K562 (cell line): Measurements from ENCODE around the gene CDYL2. TPM values are rescaled to one million over a fixed set of nuclear protein-coding genes. Genes with fewer than 3 reads are reported as not detected.

Experiments
- ATAC-seq: fragments of 200-7000 bp; cut with Tn5 transposase; 3 replicates; pipeline ENCODE4 v1.9.1; 2020; ENCODE audit warnings: moderate library complexity
- BruUV-seq: library from RNA; stranded (reverse); fragments of 400-500 nt; replicated peaks from 2 replicates; lab custom pipeline; 2021; lab: Mats Ljungman, UMichigan
- CTCF ChIA-PET: fragments of 300-600 bp; formaldehyde crosslinking; extraction: SDS; loops from one replicate; lab custom pipeline; 2021; ENCODE audit warnings: low intra/inter-chr PET ratio; lab: Yijun Ruan, JAX
- POLR2A ChIA-PET: fragments of 300-600, 350-650 bp; sonication (Branson Sonifier 250); formaldehyde crosslinking; extraction: SDS; loops from one replicate; lab custom pipeline; 2021; ENCODE audit warnings: antibody characterized with exemption, inconsistent platforms; lab: Yijun Ruan, JAX
- DNase-seq, 4 experiments: peaks; one replicate each; pipeline versions ENCODE4 v3.0.0 to v3.0.0-alpha.2; 2011 to 2018; ENCODE audit warnings: low spot score in 3 of 4, mixed read lengths in 3 of 4; ENCODE audit errors: extremely low read depth in 1 of 4
- FAIRE-seq: peaks from 2 replicates; lab custom pipeline; 2011; peaks lifted over from hg19 to GRCh38; lab: Jason Lieb, UNC
- H2AFZ ChIP-seq: 2 replicates; pipeline ENCODE4 v1.6.0; 2011; ENCODE audit warnings: low read depth, low read length, control low read depth, inconsistent platforms
- H3K27ac ChIP-seq: fragments of 200-600 bp; 3 replicates; pipeline ENCODE4 v1.8.0; 2011; ENCODE audit warnings: low read depth, mild to moderate bottlenecking, control low read depth, inconsistent platforms, low read length, moderate library complexity, mixed read lengths; ENCODE audit errors: extremely low read depth
- H3K27me3 ChIP-seq, 2 experiments: fragments of 300-600 bp in 1 of 2; 2 replicates in 1 of 2; 3 replicates in 1 of 2; pipeline versions ENCODE4 v1.6.0 to v1.8.0; 2011; ENCODE audit warnings: inconsistent platforms in 2 of 2, low read length in 2 of 2, mild to moderate bottlenecking in 1 of 2, mixed read lengths in 1 of 2, moderate library complexity in 1 of 2; ENCODE audit not compliant: control insufficient read depth in 2 of 2, insufficient read depth in 2 of 2
- H3K36me3 ChIP-seq: fragments of 300-600 bp; 3 replicates; pipeline ENCODE4 v1.8.0; 2011; ENCODE audit warnings: mild to moderate bottlenecking, low read length, inconsistent platforms; ENCODE audit not compliant: control insufficient read depth, insufficient read depth
- H3K4me1 ChIP-seq, 2 experiments: fragments of 200-600 bp in 1 of 2; replicated peaks in 1 of 2; 2 replicates in 1 of 2; 3 replicates in 1 of 2; pipeline versions ENCODE4 v1.5.1 to v1.8.0; 2011; ENCODE audit warnings: inconsistent platforms in 2 of 2, low read length in 2 of 2, mild to moderate bottlenecking in 1 of 2, mixed read lengths in 1 of 2, moderate library complexity in 1 of 2; ENCODE audit not compliant: control insufficient read depth in 2 of 2, insufficient read depth in 2 of 2
- H3K4me2 ChIP-seq: 2 replicates; pipeline ENCODE4 v1.6.1; 2011; ENCODE audit warnings: low read length, control low read depth, inconsistent platforms, mixed read lengths; ENCODE audit not compliant: insufficient read depth
- H3K4me3 ChIP-seq: fragments of 200-600 bp; sonication (generic), shearing (Covaris generic); 2 replicates; pipeline ENCODE4 v1.5.1; 2016; ENCODE audit warnings: control low read depth, inconsistent platforms
- H3K79me2 ChIP-seq: fragments of 200-600 bp; 3 replicates; pipeline ENCODE4 v1.8.0; 2011; ENCODE audit warnings: low read length, inconsistent platforms; ENCODE audit not compliant: control insufficient read depth, insufficient read depth
- H3K9ac ChIP-seq, 2 experiments: 2 replicates each; pipeline versions ENCODE4 v1.6.0 to v1.6.1; 2011; ENCODE audit warnings: low read depth in 2 of 2, low read length in 2 of 2, control low read depth in 1 of 2, inconsistent platforms in 1 of 2, mild to moderate bottlenecking in 1 of 2, mixed read lengths in 1 of 2; ENCODE audit not compliant: insufficient read depth in 1 of 2
- H3K9me1 ChIP-seq: one replicate; pipeline ENCODE4 v1.6.0; 2011; ENCODE audit warnings: inconsistent platforms, mild to moderate bottlenecking, low read length, moderate library complexity; ENCODE audit not compliant: control insufficient read depth, insufficient read depth
- H3K9me3 ChIP-seq: replicated peaks from 2 replicates; pipeline ENCODE4 v1.5.1; 2011; ENCODE audit warnings: low read depth, low read length, inconsistent platforms; ENCODE audit not compliant: control insufficient read depth, insufficient read depth
- H4K20me1 ChIP-seq: replicated peaks from 2 replicates; pipeline ENCODE4 v1.6.1; 2011; ENCODE audit warnings: low read length, inconsistent platforms, mixed read lengths; ENCODE audit not compliant: control insufficient read depth, insufficient read depth
- CEBPB ChIP-seq: fragments of 450-650 bp; IDR thresholded peaks from 2 replicates; pipeline ENCODE4 v1.6.1; 2016; ENCODE audit warnings: missing genetic modification characterization, missing compliant biosample characterization
- PYGO2 ChIP-seq: fragments of 450-650 bp; IDR thresholded peaks from 2 replicates; pipeline ENCODE4 v1.6.1; 2016; ENCODE audit warnings: mild to moderate bottlenecking, missing genetic modification characterization, moderate library complexity, missing compliant biosample characterization
- SMARCC2 ChIP-seq: fragments of 450-650 bp; IDR thresholded peaks from 2 replicates; pipeline ENCODE4 v1.6.1; 2017; ENCODE audit warnings: antibody characterized with exemption, moderate library complexity, mild to moderate bottlenecking, low read depth
- SREBF1 ChIP-seq: fragments of 150-350 bp; IDR thresholded peaks from 2 replicates; pipeline ENCODE4 v1.6.1; 2014; ENCODE audit warnings: antibody characterized with exemption, low read depth, low read length, borderline replicate concordance
- SRSF1 ChIP-seq: fragments of 200-400 bp; formaldehyde crosslinking; IDR thresholded peaks from 2 replicates; pipeline ENCODE4 v1.6.1; 2017; ENCODE audit warnings: mild to moderate bottlenecking, low read depth, low read length, moderate library complexity
- THAP7 ChIP-seq: fragments of 250-450 bp; sonication (Bioruptor Pico); IDR thresholded peaks from 2 replicates; pipeline ENCODE4 v1.5.0; 2021
- TSC22D4 ChIP-seq: fragments of 450-650 bp; IDR thresholded peaks from 2 replicates; pipeline ENCODE4 v1.6.1; 2016; ENCODE audit warnings: missing genetic modification characterization, missing biosample characterization, control low read depth
- XRCC3 ChIP-seq: fragments of 450-650 bp; IDR thresholded peaks from 2 replicates; pipeline ENCODE4 v1.6.1; 2017; ENCODE audit warnings: mild to moderate bottlenecking, moderate library complexity
- ZBTB49 ChIP-seq: sonication (generic); formaldehyde crosslinking; IDR thresholded peaks from 2 replicates; pipeline ENCODE4 v1.8.0; 2022; ENCODE audit warnings: missing genetic modification reagents, mild to moderate bottlenecking, borderline replicate concordance
- ZNF696 ChIP-seq: fragments of 250-450 bp; sonication (Bioruptor Pico); conservative IDR thresholded peaks from 2 replicates; pipeline ENCODE4 v1.4.0; 2020; ENCODE audit warnings: mild to moderate bottlenecking, moderate library complexity
- ZNF785 ChIP-seq: fragments of 250-450 bp; sonication (Bioruptor Pico); IDR thresholded peaks from 2 replicates; pipeline ENCODE4 v1.4.0; 2020; ENCODE audit warnings: mild to moderate bottlenecking
- WGBS: fragments of 100-300 bp; shearing (Covaris generic); methylation state at CpG from one replicate; pipeline ENCODE4 v1.1.6; 2016; ENCODE audit warnings: low coverage, mixed read lengths; ENCODE audit not compliant: insufficient coverage; ENCODE audit errors: missing lambda C conversion rate; 5-methylcytosine and 5-hydroxymethylcytosine counted together
- in situ Hi-C: fragments of 300-500 bp; cut with MboI; formaldehyde crosslinking; loops from 4 replicates; pipeline ENCODE4 v1.15.0; 2018; ENCODE audit warnings: inconsistent platforms, mixed read lengths
- intact Hi-C: fragments of 100-400 bp; cut with micrococcal nuclease; formaldehyde crosslinking; loops from 2 replicates; pipeline ENCODE4 v1.14.2; 2022
- polyA plus RNA-seq, 8 experiments: library from polyadenylated mRNA; depleted of rRNA in 4 of 8; stranded (reverse) in 5 of 8; unstranded in 3 of 8; fragments of >200 nt; fragmentation: Nextera tagmentation in 2 of 8; fragmentation: Illumina TruSeq in 1 of 8; extraction: Ambion mirVana in 2 of 8; extraction: Trizol in 1 of 8; gene quantifications; 2 replicates each; pipeline versions ENCODE4 v1.2.1 to v1.2.3, GENCODE V29; 2011 to 2014; ENCODE audit warnings: inconsistent platforms in 1 of 8, missing spikeins in 1 of 8
- total RNA-seq, 7 experiments: library from RNA; depleted of rRNA in 6 of 7; stranded (reverse); fragments of >200 nt in 6 of 7; fragmentation: Illumina TruSeq in 2 of 7; extraction: Trizol in 2 of 7; gene quantifications; 2 replicates each; pipeline versions ENCODE4 v1.2.1 to v1.2.3, GENCODE V29; 2011 to 2021; ENCODE audit warnings: low replicate concordance in 1 of 7
- TF ChIP-seq, protein P1 (sequence below): fragments of 450-650 bp; formaldehyde crosslinking; IDR thresholded peaks from 2 replicates; pipeline ENCODE4 v1.4.0; 2020; ENCODE audit warnings: mild to moderate bottlenecking, moderate library complexity
- TF ChIP-seq, protein P2 (sequence below), 2 experiments: fragments of 250-450 bp in 1 of 2; fragments of 450-650 bp in 1 of 2; sonication (Bioruptor Pico) in 1 of 2; IDR thresholded peaks; 2 replicates each; pipeline versions ENCODE4 v1.6.1 to v1.8.0; 2016 to 2021; ENCODE audit warnings: mild to moderate bottlenecking in 2 of 2, moderate library complexity in 2 of 2, missing compliant biosample characterization in 1 of 2, missing genetic modification characterization in 1 of 2

The CDYL2 gene
- total and polyA plus RNA-seq, 9 of the 15 experiments (the other 6 are each of a cell fraction or from before 2014, with no cell fraction given), result under 0.01 to 0.04 (median 0.01) TPM; not detected in 6

GRCh38 chr16:80631581-80631980 lies 172.8 kb downstream of the CDYL2 start:
- POLR2A ChIA-PET, result no interaction called here
- WGBS, result 0% methylated on average over 3 of the region's 3 CpGs
- Histone ChIP-seq H3K4me1 (no peaks in the 10 kb centered on the region), H3K79me2 (no peaks in the 10 kb centered on the region), H3K27me3 (peaks cover 0 to 6% of the 10 kb centered on the region in 2 experiments; a peak in 1 of 5 replicates), H3K27ac (no peak overlapping the region), H3K4me2 (no peak overlapping the region), H3K4me3 (no peak overlapping the region), H4K20me1 (no peaks in the 10 kb centered on the region), H3K9me1 (no peaks in the 10 kb centered on the region), H3K36me3 (no peaks in the 10 kb centered on the region), H2AFZ (no peak overlapping the region), H3K9ac (no peak overlapping the region), H3K9me3 (no peaks in the 10 kb centered on the region)
- ATAC-seq (no peak), DNase-seq (no peak), FAIRE-seq (no peak)
- TF ChIP-seq ZBTB49 (no peak), PYGO2 (tag) (no peak), ZNF785 (CRISPR knock-in tag) (no peak), SREBF1 (no peak), SMARCC2 (no peak), ZNF696 (CRISPR knock-in tag) (no peak), SRSF1 (no peak), CEBPB (tag) (no peak), TSC22D4 (tag) (no peak), XRCC3 (no peak), THAP7 (CRISPR knock-in tag) (no peak)
- TF ChIP-seq, protein P1, sequence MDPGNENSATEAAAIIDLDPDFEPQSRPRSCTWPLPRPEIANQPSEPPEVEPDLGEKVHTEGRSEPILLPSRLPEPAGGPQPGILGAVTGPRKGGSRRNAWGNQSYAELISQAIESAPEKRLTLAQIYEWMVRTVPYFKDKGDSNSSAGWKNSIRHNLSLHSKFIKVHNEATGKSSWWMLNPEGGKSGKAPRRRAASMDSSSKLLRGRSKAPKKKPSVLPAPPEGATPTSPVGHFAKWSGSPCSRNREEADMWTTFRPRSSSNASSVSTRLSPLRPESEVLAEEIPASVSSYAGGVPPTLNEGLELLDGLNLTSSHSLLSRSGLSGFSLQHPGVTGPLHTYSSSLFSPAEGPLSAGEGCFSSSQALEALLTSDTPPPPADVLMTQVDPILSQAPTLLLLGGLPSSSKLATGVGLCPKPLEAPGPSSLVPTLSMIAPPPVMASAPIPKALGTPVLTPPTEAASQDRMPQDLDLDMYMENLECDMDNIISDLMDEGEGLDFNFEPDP (CRISPR knock-in tag), result no peak
- TF ChIP-seq, protein P2, sequence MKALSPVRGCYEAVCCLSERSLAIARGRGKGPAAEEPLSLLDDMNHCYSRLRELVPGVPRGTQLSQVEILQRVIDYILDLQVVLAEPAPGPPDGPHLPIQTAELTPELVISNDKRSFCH (CRISPR knock-in tag; IDR thresholded peaks at IDR 0.05), result no peak
- TF ChIP-seq, protein P2 (tag; IDR thresholded peaks at IDR 0.05), result no peak
- intact Hi-C loops (no loop called here), in situ Hi-C loops (no loop called here)
- CTCF ChIA-PET, result no interaction called here
- no TSS peak for BruUV-seq
